ENCODE measurements around the gene NRM. TPM values are rescaled to one million over a fixed set of nuclear protein-coding genes. Genes with fewer than 3 reads are reported as not detected.

Gene NRM
- total RNA-seq, 1 donor from 2014 or later: 3.7 TPM

GRCh38 chr6:30709101-30709868, 18.5 kb upstream of the NRM start:
- Histone ChIP-seq H3K36me3 (ENCODE audit: control insufficient read depth in 3 of 3, insufficient read depth in 3 of 3, low read length in 3 of 3) (peaks cover 47 to 66% (median 57%) of the 10 kb centered on the region in 3 donors), H3K4me1 (ENCODE audit: control insufficient read depth in 3 of 3, insufficient read depth in 3 of 3, low read length in 3 of 3) (peaks cover 10 to 17% (median 14%) of the 10 kb centered on the region in 3 donors), H3K4me3 (ENCODE audit: low read length in 3 of 3) (no peak overlapping the region), H3K27ac (ENCODE audit: low read depth, low read length) (no peak overlapping the region), H3K27me3 (ENCODE audit: control insufficient read depth in 3 of 3, insufficient read depth in 3 of 3, low read length in 3 of 3) (no peaks in the 10 kb centered on the region), H3K9ac (ENCODE audit: low read depth in 1 of 3, low read length in 3 of 3) (no peak overlapping the region), H3K9me3 (ENCODE audit: control insufficient read depth in 3 of 3, low read length in 3 of 3) (no peaks in the 10 kb centered on the region)

- Histone ChIP-seq H3K36me3 (ENCODE audit: control insufficient read depth in 3 of 3, insufficient read depth in 3 of 3, low read length in 3 of 3) (peaks cover 47 to 62% (median 50%) of the 10 kb centered on the region in 3 donors), H3K27me3 (ENCODE audit: control insufficient read depth in 3 of 3, insufficient read depth in 3 of 3, low read length in 3 of 3) (no peaks in the 10 kb centered on the region), H3K4me1 (ENCODE audit: control insufficient read depth in 3 of 3, insufficient read depth in 3 of 3, low read length in 3 of 3) (peaks cover 10 to 17% (median 14%) of the 10 kb centered on the region in 3 donors), H3K9ac (ENCODE audit: low read depth in 1 of 3, low read length in 3 of 3) (peak overlapping the region in 1 of 3 donors; percentile 40), H3K9me3 (ENCODE audit: control insufficient read depth in 3 of 3, low read length in 3 of 3) (no peaks in the 10 kb centered on the region), H3K27ac (ENCODE audit: low read depth, low read length) (no peak overlapping the region), H3K4me3 (ENCODE audit: low read length in 3 of 3) (no peak overlapping the region)
Measured at GRCh38 chr6:30707281-30707850, 16.6 kb upstream of the NRM start.

- Histone ChIP-seq H3K9ac (ENCODE audit: low read depth in 1 of 3, low read length in 3 of 3) (peak overlapping the region in 2 of 3 donors; percentile 40 to 50), H3K9me3 (ENCODE audit: control insufficient read depth in 3 of 3, low read length in 3 of 3) (no peaks in the 10 kb centered on the region), H3K4me3 (ENCODE audit: low read length in 3 of 3) (peak overlapping the region in 1 of 3 donors; percentile 49), H3K36me3 (ENCODE audit: control insufficient read depth in 3 of 3, insufficient read depth in 3 of 3, low read length in 3 of 3) (peaks cover 31 to 47% (median 33%) of the 10 kb centered on the region in 3 donors), H3K4me1 (ENCODE audit: control insufficient read depth in 3 of 3, insufficient read depth in 3 of 3, low read length in 3 of 3) (peaks cover 10 to 17% (median 14%) of the 10 kb centered on the region in 3 donors), H3K27me3 (ENCODE audit: control insufficient read depth in 3 of 3, insufficient read depth in 3 of 3, low read length in 3 of 3) (no peaks in the 10 kb centered on the region), H3K27ac (ENCODE audit: low read depth, low read length) (peak overlapping the region; percentile 66)
Measured at GRCh38 chr6:30705620-30706019, 14.8 kb upstream of the NRM start.

GRCh38 chr6:30703821-30704220, 13.0 kb upstream of the NRM start:
- Histone ChIP-seq H3K4me1 (ENCODE audit: control insufficient read depth in 3 of 3, insufficient read depth in 3 of 3, low read length in 3 of 3) (peaks cover 10 to 17% (median 14%) of the 10 kb centered on the region in 3 donors), H3K9me3 (ENCODE audit: control insufficient read depth in 3 of 3, low read length in 3 of 3) (no peaks in the 10 kb centered on the region), H3K36me3 (ENCODE audit: control insufficient read depth in 3 of 3, insufficient read depth in 3 of 3, low read length in 3 of 3) (peaks cover 32 to 41% (median 32%) of the 10 kb centered on the region in 3 donors), H3K27ac (ENCODE audit: low read depth, low read length) (no peak overlapping the region), H3K4me3 (ENCODE audit: low read length in 3 of 3) (no peak overlapping the region), H3K9ac (ENCODE audit: low read depth in 1 of 3, low read length in 3 of 3) (no peak overlapping the region), H3K27me3 (ENCODE audit: control insufficient read depth in 3 of 3, insufficient read depth in 3 of 3, low read length in 3 of 3) (no peaks in the 10 kb centered on the region)

GRCh38 chr6:30703011-30703410, 12.2 kb upstream of the NRM start:
- Histone ChIP-seq H3K9ac (ENCODE audit: low read depth in 1 of 3, low read length in 3 of 3) (no peak overlapping the region), H3K36me3 (ENCODE audit: control insufficient read depth in 3 of 3, insufficient read depth in 3 of 3, low read length in 3 of 3) (peaks cover 29 to 35% (median 32%) of the 10 kb centered on the region in 3 donors), H3K4me3 (ENCODE audit: low read length in 3 of 3) (no peak overlapping the region), H3K4me1 (ENCODE audit: control insufficient read depth in 3 of 3, insufficient read depth in 3 of 3, low read length in 3 of 3) (peaks cover 10 to 17% (median 14%) of the 10 kb centered on the region in 3 donors), H3K9me3 (ENCODE audit: control insufficient read depth in 3 of 3, low read length in 3 of 3) (no peaks in the 10 kb centered on the region), H3K27me3 (ENCODE audit: control insufficient read depth in 3 of 3, insufficient read depth in 3 of 3, low read length in 3 of 3) (no peaks in the 10 kb centered on the region), H3K27ac (ENCODE audit: low read depth, low read length) (no peak overlapping the region)

DNA sequence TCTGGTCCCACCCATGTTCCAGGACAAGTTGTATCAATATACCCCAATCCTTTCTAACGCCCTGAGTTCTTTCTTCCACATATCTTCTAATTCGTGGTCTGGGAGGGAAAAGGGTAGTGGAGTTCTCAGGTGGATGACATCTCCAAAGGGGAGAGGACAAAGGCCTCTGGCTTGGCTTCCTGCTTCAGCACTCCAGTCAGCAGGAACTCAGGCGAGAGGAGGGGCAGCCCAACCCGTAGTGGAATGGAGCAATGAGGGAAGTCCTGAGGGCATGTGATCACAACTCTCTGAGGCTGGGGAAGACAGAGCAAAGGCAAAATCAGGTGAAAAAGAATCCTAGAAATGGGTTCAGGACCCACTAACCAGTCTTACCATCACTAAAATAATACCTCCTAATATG, 9.6 kb upstream of the NRM start:
- Histone ChIP-seq H3K4me1 (ENCODE audit: control insufficient read depth in 3 of 3, insufficient read depth in 3 of 3, low read length in 3 of 3) (peaks cover 3 to 6% (median 4%) of the 10 kb centered on the region in 3 donors), H3K27ac (ENCODE audit: low read depth, low read length) (no peak overlapping the region), H3K9ac (ENCODE audit: low read depth in 1 of 3, low read length in 3 of 3) (no peak overlapping the region), H3K9me3 (ENCODE audit: control insufficient read depth in 3 of 3, low read length in 3 of 3) (no peaks in the 10 kb centered on the region), H3K36me3 (ENCODE audit: control insufficient read depth in 3 of 3, insufficient read depth in 3 of 3, low read length in 3 of 3) (peaks cover 16 to 25% (median 22%) of the 10 kb centered on the region in 3 donors), H3K27me3 (ENCODE audit: control insufficient read depth in 3 of 3, insufficient read depth in 3 of 3, low read length in 3 of 3) (no peaks in the 10 kb centered on the region), H3K4me3 (ENCODE audit: low read length in 3 of 3) (no peak overlapping the region)

GRCh38 chr6:30696432-30696831, 5.6 kb upstream of the NRM start:
- Histone ChIP-seq H3K9ac (ENCODE audit: low read depth in 1 of 3, low read length in 3 of 3) (no peak overlapping the region), H3K27me3 (ENCODE audit: control insufficient read depth in 3 of 3, insufficient read depth in 3 of 3, low read length in 3 of 3) (no peaks in the 10 kb centered on the region), H3K9me3 (ENCODE audit: control insufficient read depth in 3 of 3, low read length in 3 of 3) (no peaks in the 10 kb centered on the region), H3K27ac (ENCODE audit: low read depth, low read length) (no peak overlapping the region), H3K36me3 (ENCODE audit: control insufficient read depth in 3 of 3, insufficient read depth in 3 of 3, low read length in 3 of 3) (peaks cover 4 to 6% (median 5%) of the 10 kb centered on the region in 3 donors), H3K4me1 (ENCODE audit: control insufficient read depth in 3 of 3, insufficient read depth in 3 of 3, low read length in 3 of 3) (peaks cover 0 to 3% (median 0%) of the 10 kb centered on the region in 3 donors), H3K4me3 (ENCODE audit: low read length in 3 of 3) (no peak overlapping the region)

DNA sequence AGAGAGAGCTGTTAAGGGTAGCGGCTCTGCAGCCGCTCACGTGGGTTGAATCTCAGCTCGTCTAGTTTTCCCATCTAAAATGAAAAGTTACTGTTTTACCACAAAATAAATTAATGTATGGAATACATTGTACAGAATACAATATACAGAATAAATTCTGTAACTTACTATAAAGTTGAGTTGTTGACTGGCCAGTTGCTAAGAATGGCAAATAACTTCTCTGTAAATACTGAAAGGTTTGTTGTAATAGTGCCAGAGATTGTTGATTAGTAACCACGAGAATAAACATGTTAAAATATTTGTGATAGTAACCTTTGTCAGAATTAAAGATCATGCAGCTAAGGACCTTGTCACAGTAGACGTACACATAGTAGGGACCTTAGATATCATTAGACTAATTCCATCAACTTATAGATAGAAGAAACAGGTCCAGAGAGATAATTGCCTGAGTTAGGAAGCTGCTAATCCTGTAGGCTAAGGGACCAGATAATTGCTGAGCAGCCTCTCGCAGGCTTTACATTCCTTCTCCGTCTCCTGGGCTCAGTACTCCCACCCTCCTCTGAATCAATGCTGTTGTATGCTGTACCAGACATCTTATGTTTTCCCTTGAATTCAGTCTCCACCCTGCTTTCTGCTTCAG, 544 bp upstream of the NRM start:
- H3K27me3 ChIP-seq (ENCODE audit: control insufficient read depth in 3 of 3, insufficient read depth in 3 of 3, low read length in 3 of 3): no peaks in the 10 kb centered on the region
- peak overlapping the region; percentile 79 to 90 (median 81) for H3K4me3 ChIP-seq (ENCODE audit: low read length in 3 of 3)
- H3K9ac ChIP-seq (ENCODE audit: low read depth in 1 of 3, low read length in 3 of 3): peak overlapping the region in 2 of 3 donors; percentile 66 to 74

GRCh38 chr6:30689985-30690384, 799 bp downstream of the NRM start:
- peak overlapping the region; percentile 99 for H3K27ac ChIP-seq (ENCODE audit: low read depth, low read length)
- peak overlapping the region; percentile 66 to 74 (median 74) for H3K9ac ChIP-seq (ENCODE audit: low read depth in 1 of 3, low read length in 3 of 3)
- H3K27me3 ChIP-seq (ENCODE audit: control insufficient read depth in 3 of 3, insufficient read depth in 3 of 3, low read length in 3 of 3): no peaks in the 10 kb centered on the region
- H3K4me1 ChIP-seq (ENCODE audit: control insufficient read depth in 3 of 3, insufficient read depth in 3 of 3, low read length in 3 of 3): peaks cover 42 to 51% (median 47%) of the 10 kb centered on the region in 3 donors
- no peaks in the 10 kb centered on the region for H3K36me3 ChIP-seq (ENCODE audit: control insufficient read depth in 3 of 3, insufficient read depth in 3 of 3, low read length in 3 of 3)
- H3K9me3 ChIP-seq (ENCODE audit: control insufficient read depth in 3 of 3, low read length in 3 of 3): no peaks in the 10 kb centered on the region
- peak overlapping the region; percentile 79 to 90 (median 81) for H3K4me3 ChIP-seq (ENCODE audit: low read length in 3 of 3)

More for the DNA sequence above, 544 bp upstream of the NRM start:
- Histone ChIP-seq H3K9me3 (ENCODE audit: control insufficient read depth in 3 of 3, low read length in 3 of 3) (no peaks in the 10 kb centered on the region), H3K27ac (ENCODE audit: low read depth, low read length) (peak overlapping the region; percentile 99), H3K36me3 (ENCODE audit: control insufficient read depth in 3 of 3, insufficient read depth in 3 of 3, low read length in 3 of 3) (no peaks in the 10 kb centered on the region), H3K4me1 (ENCODE audit: control insufficient read depth in 3 of 3, insufficient read depth in 3 of 3, low read length in 3 of 3) (peaks cover 34 to 40% (median 35%) of the 10 kb centered on the region in 3 donors)

Measured in skeletal muscle tissue (tissue), 4 donors.